Cardiac muscle cell (in vitro differentiated cells and primary cell): Measurements from ENCODE around the gene ACOT7. TPM values are rescaled to one million over a fixed set of nuclear protein-coding genes. Genes with fewer than 3 reads are reported as not detected.
A peak's percentile ranks its signal among the peaks of the same experiment; 100 is the strongest.

Experiments
- DNase-seq, 2 donors: peaks; one replicate each; pipeline versions ENCODE4 v3.0.0 to v3.0.0-alpha.2; 2010 to 2017; ENCODE audit warnings: low read depth in 1 of 2, low spot score in 1 of 2
- H3K27ac ChIP-seq: fragments of 200-600 bp; sonication (generic); 2 replicates; pipeline ENCODE4 v1.5.1; 2016
- H3K27me3 ChIP-seq: fragments of 200-600 bp; sonication (generic); 2 replicates; pipeline ENCODE4 v1.6.0; 2016; ENCODE audit warnings: control low read depth
- H3K36me3 ChIP-seq: fragments of 200-600 bp; sonication (generic); 2 replicates; pipeline ENCODE4 v1.5.1; 2016; ENCODE audit warnings: control low read depth
- H3K4me1 ChIP-seq: fragments of 200-600 bp; sonication (generic); 2 replicates; pipeline ENCODE4 v1.8.1; 2017; ENCODE audit warnings: low read depth, mild to moderate bottlenecking, mixed run types
- H3K4me3 ChIP-seq: fragments of 200-600 bp; sonication (generic); 2 replicates; pipeline ENCODE4 v1.5.1; 2016; ENCODE audit warnings: mild to moderate bottlenecking
- H3K9me3 ChIP-seq: fragments of 200-600 bp; sonication (generic); 2 replicates; pipeline ENCODE4 v1.5.1; 2017; ENCODE audit warnings: low read depth, mild to moderate bottlenecking, control low read depth
- CTCF ChIP-seq: IDR thresholded peaks from 2 replicates; pipeline ENCODE4 v1.5.1; 2012; ENCODE audit warnings: low read depth, mild to moderate bottlenecking, low read length
- polyA plus RNA-seq: library from polyadenylated mRNA; unstranded; fragments of >200 nt; fragmentation: Nextera tagmentation; extraction: Ambion mirVana; gene quantifications from 2 replicates; pipeline ENCODE4 v1.2.1, GENCODE V29; 2016
- total RNA-seq: library from RNA; depleted of rRNA; stranded (reverse); fragments of >200 nt; gene quantifications from 2 replicates; pipeline ENCODE4 v1.2.3, GENCODE V29; 2016

The ACOT7 gene
- total and polyA plus RNA-seq, 2 experiments from 2014 or later: 11.8 to 51.2 TPM

DNA sequence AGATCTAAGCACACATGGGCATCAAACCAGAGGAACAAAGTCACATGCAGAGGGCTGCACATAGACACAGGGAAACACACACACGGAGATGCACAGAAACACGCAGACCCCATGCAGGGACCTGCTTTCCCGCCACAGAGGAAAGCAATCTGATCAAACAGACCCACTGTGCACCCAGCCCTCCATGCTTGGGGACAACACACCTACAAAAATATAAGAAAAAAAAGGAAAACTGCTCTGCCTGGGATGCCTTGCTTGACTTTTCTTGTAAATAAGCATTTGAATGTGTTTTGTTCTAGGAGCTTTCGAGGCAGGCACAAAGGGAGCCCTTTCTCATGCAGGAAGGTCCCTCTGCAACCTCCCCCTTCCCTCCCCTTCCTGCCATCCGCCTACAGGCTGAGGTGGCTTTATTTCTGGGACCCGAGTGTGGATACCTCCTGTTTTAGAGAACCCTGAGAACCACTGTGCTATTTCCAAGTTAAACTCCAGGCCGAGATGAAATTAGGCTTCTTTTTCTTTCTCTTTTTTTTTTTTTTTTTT is 154.3 kb downstream of the ACOT7 start:
- no peak for TF ChIP-seq CTCF
- no peaks in the 10 kb centered on the region for H3K9me3 ChIP-seq
- DNase-seq: no peak
- peaks cover 15% of the 10 kb centered on the region for H3K4me1 ChIP-seq
- no peak overlapping the region for H3K4me3 ChIP-seq
- H3K27me3 ChIP-seq: peaks cover 55% of the 10 kb centered on the region
- no peaks in the 10 kb centered on the region for H3K36me3 ChIP-seq
- H3K27ac ChIP-seq: no peak overlapping the region

DNA sequence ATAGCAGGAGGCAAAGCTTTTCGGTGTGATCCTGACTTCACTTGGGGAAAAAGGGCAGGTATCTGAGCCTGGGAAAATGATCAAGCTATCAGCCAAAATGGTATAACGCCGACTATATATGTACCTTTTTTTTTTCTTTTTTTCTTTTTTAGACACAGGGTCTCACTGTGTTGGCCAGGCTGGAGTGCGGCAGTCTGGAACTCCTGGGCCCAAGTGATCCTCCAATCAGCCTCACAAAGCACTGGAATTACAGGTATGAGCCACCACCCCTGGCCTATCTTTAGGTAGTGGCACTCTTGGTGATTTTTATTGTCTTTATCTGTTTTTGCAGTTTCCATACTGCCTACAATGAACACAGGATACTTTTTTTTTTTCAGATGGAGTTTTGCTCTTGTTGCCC is 156.5 kb downstream of the ACOT7 start:
- no peak for TF ChIP-seq CTCF
- Histone ChIP-seq H3K4me1 (peaks cover 13% of the 10 kb centered on the region), H3K27me3 (peaks cover 34% of the 10 kb centered on the region), H3K27ac (no peak overlapping the region), H3K4me3 (no peak overlapping the region), H3K9me3 (no peaks in the 10 kb centered on the region), H3K36me3 (peaks cover 7% of the 10 kb centered on the region)
- no peak for DNase-seq

DNA sequence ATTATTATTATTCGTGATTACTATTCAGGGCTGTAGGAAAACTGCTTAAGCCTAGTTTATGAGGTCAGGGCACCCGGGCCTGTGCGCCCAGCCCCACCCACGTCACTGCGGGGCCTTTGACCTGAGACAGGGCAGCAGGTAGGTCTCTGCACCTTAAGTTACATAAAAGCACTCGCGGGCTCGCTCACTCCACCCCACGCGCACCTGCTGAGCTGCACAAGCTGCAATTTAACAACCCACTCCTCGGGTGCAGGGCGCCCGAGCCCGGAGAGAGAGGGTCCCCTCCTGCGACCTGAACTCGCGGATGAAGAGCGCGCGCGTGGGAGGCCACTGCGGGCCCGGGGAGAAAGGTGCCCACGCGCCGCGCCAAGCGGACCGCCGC is 158.3 kb downstream of the ACOT7 start:
- H3K4me1 ChIP-seq: peaks cover 6% of the 10 kb centered on the region
- no peaks in the 10 kb centered on the region for H3K9me3 ChIP-seq
- TF ChIP-seq CTCF: no peak
- H3K4me3 ChIP-seq: peak overlapping the region; percentile 85
- peak overlapping the region; percentile 61 for H3K27ac ChIP-seq
- H3K27me3 ChIP-seq: peaks cover 16% of the 10 kb centered on the region
- peaks cover 13% of the 10 kb centered on the region for H3K36me3 ChIP-seq
- DNase-seq: no peak

- Histone ChIP-seq H3K27ac (no peak overlapping the region), H3K36me3 (peaks cover 15% of the 10 kb centered on the region)
Measured at GRCh38 chr1:6234502-6235295, 158.9 kb downstream of the ACOT7 start.

GRCh38 chr1:6233376-6233775 is 160.2 kb downstream of the ACOT7 start:
- Histone ChIP-seq H3K36me3 (peaks cover 19% of the 10 kb centered on the region), H3K4me3 (no peak overlapping the region), H3K27me3 (no peaks in the 10 kb centered on the region), H3K9me3 (no peaks in the 10 kb centered on the region), H3K27ac (no peak overlapping the region), H3K4me1 (peaks cover 6% of the 10 kb centered on the region)
- DNase-seq: no peak
- TF ChIP-seq CTCF: no peak

More at GRCh38 chr1:6234502-6235295, 158.9 kb downstream of the ACOT7 start:
- Histone ChIP-seq H3K4me3 (peak overlapping the region; percentile 85), H3K9me3 (no peaks in the 10 kb centered on the region), H3K4me1 (peaks cover 6% of the 10 kb centered on the region), H3K27me3 (peaks cover 10% of the 10 kb centered on the region)
- DNase-seq: no peak
- no peak for TF ChIP-seq CTCF
